LNCaP clone FGC (cell line): Measurements from ENCODE around the gene TVP23C.

Experiments
- DNase-seq: peaks from one replicate; pipeline ENCODE4 v3.0.0-alpha.2; 2011; ENCODE audit warnings: low read depth
- H3K4me3 ChIP-seq: 2 replicates; pipeline ENCODE4 v1.5.1; 2011; ENCODE audit warnings: mild to moderate bottlenecking, low read depth, low read length, control low read depth
- CTCF ChIP-seq: IDR thresholded peaks from 2 replicates; pipeline ENCODE4 v1.5.1; 2012; ENCODE audit warnings: mild to moderate bottlenecking; ENCODE audit not compliant: control insufficient read depth, insufficient read depth; ENCODE audit errors: extremely low read depth

Gene TVP23C

GRCh38 chr17:15513856-15514459, 49.3 kb downstream of the TVP23C start:
- H3K4me3 ChIP-seq = no peak overlapping the region
- TF ChIP-seq CTCF = no peak
- no peak for DNase-seq

GRCh38 chr17:15513058-15513791, 50.1 kb downstream of the TVP23C start:
- no peak overlapping the region for H3K4me3 ChIP-seq
- TF ChIP-seq CTCF = no peak
- no peak for DNase-seq

GRCh38 chr17:15512071-15512709, 51.1 kb downstream of the TVP23C start:
- DNase-seq = no peak
- TF ChIP-seq CTCF = no peak
- no peak overlapping the region for H3K4me3 ChIP-seq

GRCh38 chr17:15511142-15511541, 52.1 kb downstream of the TVP23C start:
- no peak for TF ChIP-seq CTCF
- H3K4me3 ChIP-seq = no peak overlapping the region
- no peak for DNase-seq

GRCh38 chr17:15510361-15510760, 52.9 kb downstream of the TVP23C start:
- TF ChIP-seq CTCF = no peak
- no peak overlapping the region for H3K4me3 ChIP-seq
- no peak for DNase-seq

GRCh38 chr17:15509095-15509494, 54.2 kb downstream of the TVP23C start:
- no peak for DNase-seq
- no peak for TF ChIP-seq CTCF
- no peak overlapping the region for H3K4me3 ChIP-seq
